Measurements from ENCODE around the gene MGARP. TPM values are rescaled to one million over a fixed set of nuclear protein-coding genes. Genes with fewer than 3 reads are reported as not detected.

MGARP gene
- total RNA-seq, 2 donors from 2014 or later: 4.3 to 7.1 TPM

- peak overlapping the region; percentile 80 to 97 for H3K4me3 ChIP-seq
- peak overlapping the region; percentile 93 to 94 for H3K27ac ChIP-seq
- peaks cover 0 to 52% of the 10 kb centered on the region in 2 donors for H3K4me1 ChIP-seq
Observed at GRCh38 chr4:139299536-139299935, 19.5 kb upstream of the MGARP start.

DNA sequence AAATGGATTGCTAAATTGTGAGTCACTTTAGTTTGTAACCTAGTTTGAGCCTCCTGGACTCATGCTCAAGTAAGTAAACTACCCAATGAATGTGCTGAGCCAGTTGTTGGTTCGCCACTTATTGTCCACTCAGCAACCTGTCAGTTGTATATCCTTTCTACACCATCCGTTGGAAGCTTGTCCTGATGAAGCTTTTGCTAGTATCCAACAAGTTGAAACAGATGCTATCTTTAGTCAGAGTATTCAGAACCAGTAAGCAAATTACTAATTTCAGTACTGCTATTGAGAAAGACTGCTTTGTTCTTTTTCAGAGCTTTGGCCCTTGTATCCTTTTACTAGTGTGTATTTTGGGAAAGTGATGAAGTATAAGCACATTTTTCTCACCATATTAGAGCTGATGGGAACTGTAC, 17.0 kb upstream of the MGARP start:
- Histone ChIP-seq H3K27me3 (no peaks in the 10 kb centered on the region), H3K4me1 (peaks cover 0 to 49% of the 10 kb centered on the region in 2 donors), H3K27ac (no peak overlapping the region), H3K4me3 (no peak overlapping the region), H3K36me3 (peaks cover 4% of the 10 kb centered on the region), H3K9me3 (no peaks in the 10 kb centered on the region)
- no peak for DNase-seq (ENCODE audit: low spot score)
- TF ChIP-seq, protein P1, sequence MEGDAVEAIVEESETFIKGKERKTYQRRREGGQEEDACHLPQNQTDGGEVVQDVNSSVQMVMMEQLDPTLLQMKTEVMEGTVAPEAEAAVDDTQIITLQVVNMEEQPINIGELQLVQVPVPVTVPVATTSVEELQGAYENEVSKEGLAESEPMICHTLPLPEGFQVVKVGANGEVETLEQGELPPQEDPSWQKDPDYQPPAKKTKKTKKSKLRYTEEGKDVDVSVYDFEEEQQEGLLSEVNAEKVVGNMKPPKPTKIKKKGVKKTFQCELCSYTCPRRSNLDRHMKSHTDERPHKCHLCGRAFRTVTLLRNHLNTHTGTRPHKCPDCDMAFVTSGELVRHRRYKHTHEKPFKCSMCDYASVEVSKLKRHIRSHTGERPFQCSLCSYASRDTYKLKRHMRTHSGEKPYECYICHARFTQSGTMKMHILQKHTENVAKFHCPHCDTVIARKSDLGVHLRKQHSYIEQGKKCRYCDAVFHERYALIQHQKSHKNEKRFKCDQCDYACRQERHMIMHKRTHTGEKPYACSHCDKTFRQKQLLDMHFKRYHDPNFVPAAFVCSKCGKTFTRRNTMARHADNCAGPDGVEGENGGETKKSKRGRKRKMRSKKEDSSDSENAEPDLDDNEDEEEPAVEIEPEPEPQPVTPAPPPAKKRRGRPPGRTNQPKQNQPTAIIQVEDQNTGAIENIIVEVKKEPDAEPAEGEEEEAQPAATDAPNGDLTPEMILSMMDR (IDR thresholded peaks at IDR 0.05): no peak

More at GRCh38 chr4:139299536-139299935, 19.5 kb upstream of the MGARP start:
- TF ChIP-seq, protein P1 (IDR thresholded peaks at IDR 0.05): no peak
- Histone ChIP-seq H3K36me3 (no peaks in the 10 kb centered on the region), H3K27me3 (no peaks in the 10 kb centered on the region), H3K9me3 (no peaks in the 10 kb centered on the region)
- DNase-seq (ENCODE audit: low spot score): no peak

- Histone ChIP-seq H3K27ac (peak overlapping the region; percentile 92), H3K4me3 (peak overlapping the region; percentile 74 to 75)
Observed at GRCh38 chr4:139295942-139296299, 15.9 kb upstream of the MGARP start.

GRCh38 chr4:139295206-139295941, 15.3 kb upstream of the MGARP start:
- TF ChIP-seq, protein P1 (IDR thresholded peaks at IDR 0.05): peak; percentile 82 to 97
- H3K27ac ChIP-seq: peak overlapping the region; percentile 92
- DNase-seq (ENCODE audit: low spot score): peak; percentile 98

More at GRCh38 chr4:139295942-139296299, 15.9 kb upstream of the MGARP start:
- Histone ChIP-seq H3K27me3 (no peaks in the 10 kb centered on the region), H3K9me3 (no peaks in the 10 kb centered on the region), H3K36me3 (peaks cover 15% of the 10 kb centered on the region), H3K4me1 (peaks cover 0 to 49% of the 10 kb centered on the region in 2 donors)
- TF ChIP-seq, protein P1 (IDR thresholded peaks at IDR 0.05): no peak
- DNase-seq (ENCODE audit: low spot score): no peak

DNA sequence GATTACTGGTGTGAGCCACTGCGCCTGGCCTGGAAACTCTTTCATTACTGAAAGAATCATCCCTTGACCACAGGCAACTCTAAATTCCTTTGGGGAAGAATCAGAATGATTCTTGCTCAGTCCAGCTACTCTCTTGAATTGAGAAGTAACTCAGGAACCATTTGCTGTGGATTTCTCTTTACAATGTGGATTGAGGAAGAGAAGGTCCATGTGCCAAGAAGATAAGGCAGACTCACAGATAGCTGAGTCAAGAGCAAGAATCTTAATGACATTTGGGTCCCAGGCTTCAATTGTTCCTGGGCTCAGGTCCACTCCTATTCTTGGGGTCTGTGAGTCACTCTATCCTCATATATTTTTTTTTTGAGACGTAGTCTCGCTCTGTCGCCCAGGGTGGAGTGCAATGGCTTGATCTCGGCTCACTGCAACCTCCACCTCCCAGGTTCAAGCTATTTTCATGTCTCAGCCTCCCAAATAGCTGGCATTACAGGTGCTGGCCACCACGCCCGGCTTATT, 6.2 kb upstream of the MGARP start:
- H3K27me3 ChIP-seq: no peaks in the 10 kb centered on the region
- TF ChIP-seq, protein P1 (IDR thresholded peaks at IDR 0.05): no peak
- no peak overlapping the region for H3K4me3 ChIP-seq
- no peak overlapping the region for H3K27ac ChIP-seq
- no peaks in the 10 kb centered on the region for H3K4me1 ChIP-seq
- H3K36me3 ChIP-seq: peaks cover 25% of the 10 kb centered on the region
- no peaks in the 10 kb centered on the region for H3K9me3 ChIP-seq
- no peak for DNase-seq (ENCODE audit: low spot score)

More at GRCh38 chr4:139295206-139295941, 15.3 kb upstream of the MGARP start:
- Histone ChIP-seq H3K4me3 (peak overlapping the region; percentile 74 to 75), H3K4me1 (peaks cover 0 to 45% of the 10 kb centered on the region in 2 donors), H3K36me3 (peaks cover 20% of the 10 kb centered on the region), H3K9me3 (no peaks in the 10 kb centered on the region), H3K27me3 (no peaks in the 10 kb centered on the region)
